GM10266 (cell line): ENCODE results near the gene MAD2L2.

Experiments used
- DNase-seq: peaks from one replicate; pipeline ENCODE4 v3.0.0; 2012; ENCODE audit errors: extremely low spot score
- CTCF ChIP-seq: IDR thresholded peaks from 2 replicates; pipeline ENCODE4 v1.5.1; 2012; ENCODE audit warnings: mild to moderate bottlenecking, low read depth; ENCODE audit not compliant: control insufficient read depth, insufficient read depth; ENCODE audit errors: missing control alignments

Gene MAD2L2

GRCh38 chr1:11626551-11626950 lies 54.4 kb downstream of the MAD2L2 start:
- no peak for TF ChIP-seq CTCF
- no peak for DNase-seq
